Activated effector memory CD4-positive, alpha-beta T cell treated with anti-CD3 and anti-CD28 coated beads, Interleukin-2, amount 50 U/mL, for 16 hours (primary cell): ENCODE results near the gene GULP1.

ENCODE experiments used
- DNase-seq: peaks from one replicate; pipeline ENCODE4 v3.0.0-alpha.2; 2020

Gene GULP1

GRCh38 chr2:188610050-188610444 is 318.4 kb downstream of the GULP1 start:
- DNase-seq: no peak

GRCh38 chr2:188610827-188611226 is 319.2 kb downstream of the GULP1 start:
- no peak for DNase-seq

GRCh38 chr2:188619146-188619545 is 327.5 kb downstream of the GULP1 start:
- no peak for DNase-seq

GRCh38 chr2:188620916-188621315 is 329.2 kb downstream of the GULP1 start:
- no peak for DNase-seq

- DNase-seq: no peak
Observed at GRCh38 chr2:188622601-188623260, 331.1 kb downstream of the GULP1 start.

- DNase-seq: no peak
Observed at GRCh38 chr2:188623995-188624643, 332.4 kb downstream of the GULP1 start.

- no peak for DNase-seq
Observed at GRCh38 chr2:188627471-188627870, 335.8 kb downstream of the GULP1 start.

GRCh38 chr2:188628989-188629752 is 337.5 kb downstream of the GULP1 start:
- no peak for DNase-seq

GRCh38 chr2:188629753-188630527 is 338.3 kb downstream of the GULP1 start:
- no peak for DNase-seq

- no peak for DNase-seq
Observed at GRCh38 chr2:188631037-188631809, 339.5 kb downstream of the GULP1 start.

- DNase-seq: no peak
Observed at GRCh38 chr2:188634656-188635055, 343.0 kb downstream of the GULP1 start.
